Erythroblast (primary cell): ENCODE data around the gene DDIT4.
A peak's percentile ranks its signal among the peaks of the same experiment; 100 is the strongest.

Experiments
- GATA1 ChIP-seq: IDR thresholded peaks from 2 replicates; pipeline ENCODE4 v1.6.1; 2011; ENCODE audit warnings: low read depth, mild to moderate bottlenecking, control low read depth, low read length, moderate library complexity
- POLR2A ChIP-seq: IDR thresholded peaks from 2 replicates; pipeline ENCODE4 v1.6.1; 2011; ENCODE audit warnings: mild to moderate bottlenecking, low read length

DNA sequence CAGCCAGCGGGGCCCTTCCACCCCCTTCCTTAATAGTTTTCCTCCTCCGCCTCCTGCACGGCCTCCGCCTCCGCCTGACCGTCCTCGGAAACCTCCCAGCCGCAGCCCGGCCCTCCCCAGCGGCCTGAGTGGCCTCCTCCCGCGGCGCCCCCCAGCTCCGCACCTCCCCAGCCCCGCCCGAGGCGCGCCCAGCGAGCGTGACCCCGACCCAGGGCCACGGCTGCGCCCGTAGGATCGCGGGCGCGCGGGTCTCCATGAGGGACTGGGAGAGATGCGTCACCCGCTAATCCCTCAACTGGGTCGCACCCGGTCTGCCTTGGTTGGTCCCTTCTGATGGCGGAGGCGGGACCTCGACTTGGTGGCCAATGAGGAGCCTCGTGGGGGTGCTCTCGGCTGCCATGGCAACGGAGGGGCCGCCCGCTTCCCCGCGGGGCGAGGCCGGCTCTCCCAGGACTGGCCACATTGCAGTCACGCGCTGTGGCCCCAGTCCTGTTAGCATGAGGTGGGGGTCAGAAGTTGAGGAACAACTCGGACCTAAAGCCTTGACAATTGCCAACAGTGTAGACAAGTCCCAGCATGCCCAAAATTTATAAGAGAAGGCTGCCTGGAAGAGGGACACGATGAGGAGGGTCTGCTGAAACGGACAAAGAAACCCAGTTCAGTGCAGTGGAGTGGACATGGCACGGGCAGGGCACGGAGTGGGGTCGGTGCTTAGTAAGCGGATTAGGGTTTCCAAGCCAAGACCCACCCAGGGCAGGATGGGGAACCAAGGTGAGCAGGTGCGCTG, 24.3 kb downstream of the DDIT4 start:
- TF ChIP-seq POLR2A (peak; percentile 82), GATA1 (no peak)
